ENCODE results near the gene IFNAR1. TPM values are rescaled to one million over a fixed set of nuclear protein-coding genes. Genes with fewer than 3 reads are reported as not detected.

The IFNAR1 gene
- total RNA-seq, 1 experiment from 2014 or later, result 20.5 TPM

GRCh38 chr21:33370305-33370704, 45.5 kb downstream of the IFNAR1 start:
- intact Hi-C loops (cut with micrococcal nuclease), result no loop called here
- ATAC-seq (no peak), DNase-seq (ENCODE audit: low read depth, low spot score) (no peak)
- no peak overlapping the region for H3K9ac ChIP-seq (ENCODE audit: low read length)
- H3K27ac ChIP-seq (ENCODE audit: low read depth, low read length), result no peak overlapping the region
- no peaks in the 10 kb centered on the region for H3K79me2 ChIP-seq (ENCODE audit: insufficient read depth, low read length)
- no peaks in the 10 kb centered on the region for H3K9me2 ChIP-seq (ENCODE audit: insufficient read depth)
- H2AFZ ChIP-seq (ENCODE audit: low read depth, low read length, poor library complexity, severe bottlenecking), result no peak overlapping the region
- POLR2A ChIA-PET, result no interaction called here
- no peaks in the 10 kb centered on the region for H3K36me3 ChIP-seq (ENCODE audit: control insufficient read depth in 1 of 2, insufficient read depth in 2 of 2, low read length in 2 of 2)
- H3K4me3 ChIP-seq (replicated peaks in 1 of 2; ENCODE audit: low read depth in 1 of 2, low read length in 2 of 2), result no peak overlapping the region
- no peak overlapping the region for H3K4me2 ChIP-seq (ENCODE audit: low read length)
- H3K27me3 ChIP-seq (ENCODE audit: insufficient read depth, low read length), result no peaks in the 10 kb centered on the region
- peaks cover 12 to 21% of the 10 kb centered on the region in 2 experiments; a peak in 2 of 4 replicates for H3K9me3 ChIP-seq (ENCODE audit: control insufficient read depth in 1 of 2, insufficient read depth in 1 of 2, low read depth in 1 of 2, low read length in 2 of 2)
- TF ChIP-seq ZNF274 (IDR thresholded peaks at IDR 0.05; ENCODE audit: low read depth, low read length) (no peak), REST (IDR thresholded peaks at IDR 0.05; ENCODE audit: low read depth) (no peak), JUND (IDR thresholded peaks at IDR 0.05) (no peak), ZFX (IDR thresholded peaks at IDR 0.05) (no peak), POLR2AphosphoS5 (IDR thresholded peaks at IDR 0.05; ENCODE audit: low read depth, low read length) (no peak), SP1 (IDR thresholded peaks at IDR 0.05; ENCODE audit: low read depth) (no peak), SRF (IDR thresholded peaks at IDR 0.05; ENCODE audit: low read depth) (no peak), CEBPB (IDR thresholded peaks at IDR 0.05; ENCODE audit: low read depth) (no peak), RAD21 (IDR thresholded peaks at IDR 0.05; ENCODE audit: low read depth) (no peak), MAX (IDR thresholded peaks at IDR 0.05) (no peak)
- RAD21 ChIA-PET (ENCODE audit: low non-redundant PET in 1 of 2, low total read pairs in 2 of 2, uncharacterized antibody in 2 of 2, unreplicated experiment in 2 of 2), result no interaction called here
- BruUV-seq (replicated peaks), result no TSS peak
- CTCF ChIA-PET, result no interaction called here
- H4K20me1 ChIP-seq (ENCODE audit: insufficient read depth), result no peaks in the 10 kb centered on the region
- H3K4me1 ChIP-seq (ENCODE audit: control insufficient read depth in 1 of 2, insufficient read depth in 2 of 2, low read length in 2 of 2), result peaks cover 10 to 18% of the 10 kb centered on the region in 2 experiments
